Pancreas (tissue), 10 donors: Measurements from ENCODE around the gene HOXA6. TPM values are rescaled to one million over a fixed set of nuclear protein-coding genes. Genes with fewer than 3 reads are reported as not detected.

Experiments used
- ATAC-seq, 4 donors: fragments of 200-7000 bp; cut with Tn5 transposase; one replicate each; pipeline versions ENCODE4 v1.8.0 to v1.9.1; 2020; ENCODE audit warnings: mild to moderate bottlenecking in 4 of 4, moderate library complexity in 4 of 4
- DNase-seq, 6 donors: peaks; one replicate each; pipeline ENCODE4 v3.0.0-alpha.2; 2020
- FAIRE-seq: peaks from 2 replicates; lab custom pipeline; 2012; peaks lifted over from hg19 to GRCh38; lab: Jason Lieb, UNC
- H3K27ac ChIP-seq, 4 donors: fragments of 200-600 bp; sonication (generic); 1 replicate in 3 of 4; 2 replicates in 1 of 4; pipeline versions ENCODE4 v1.5.0 to v1.8.0; 2020
- H3K27me3 ChIP-seq, 4 donors: fragments of 200-600 bp; one replicate each; pipeline ENCODE4 v1.8.0; 2021
- H3K36me3 ChIP-seq, 3 donors: fragments of 200-600 bp; sonication (generic) in 1 of 3; one replicate each; pipeline versions ENCODE4 v1.5.0 to v1.8.0; 2020 to 2021
- H3K4me1 ChIP-seq, 3 donors: fragments of 200-600 bp; one replicate each; pipeline ENCODE4 v1.8.0; 2021
- H3K4me3 ChIP-seq, 4 donors: fragments of 200-600 bp; sonication (generic) in 2 of 4; one replicate each; pipeline versions ENCODE4 v1.5.0 to v1.8.0; 2020 to 2021
- H3K9me3 ChIP-seq, 4 donors: fragments of 200-600 bp; one replicate each; pipeline ENCODE4 v1.8.0; 2021
- WGBS, 2 donors: extraction: QIAGEN DNeasy Blood & Tissue Kit; methylation state at CpG; one replicate each; pipeline ENCODE4 v1.1.7; 2013; 5-methylcytosine and 5-hydroxymethylcytosine counted together
- intact Hi-C, 3 donors: fragments of 100-400 bp; cut with DNase I; formaldehyde crosslinking; loops; one replicate each; pipeline versions ENCODE4 v1.11.1 to v1.14.2; 2022
- polyA plus RNA-seq, 2 donors: library from polyadenylated mRNA; stranded (reverse); fragments of 200-250 nt; gene quantifications; one replicate each; pipeline ENCODE4 v1.2.3, GENCODE V29; 2013
- total RNA-seq, 6 donors: library from RNA; stranded (reverse); fragmentation: NEBNext Ultra II Directional in 4 of 6; extraction: Animal tissue kit (Norgen Biotek cat#: 25700) in 4 of 6; gene quantifications; one replicate each; pipeline versions ENCODE4 v1.2.1 to v1.2.4, GENCODE V29; 2021 to 2023
- TF ChIP-seq, protein P1 (sequence below), 4 donors: fragments of 200-600 bp; sonication (generic) in 3 of 4; IDR thresholded peaks; one replicate each; pipeline versions ENCODE4 v1.5.0 to v1.8.0; 2021; ENCODE audit warnings: antibody characterized with exemption in 4 of 4
- donor health status: healthy with polysubstance abuse.
- donor health status: DM: no; HTN: no; CAD: no; lungs with moderate emphysema.
- donor health status: DM: no; HTN: no; CAD: no.
- donor health status: control.
- donor health status: control.
- donor health status: Bipolar disorder and iron deficiency.
- donor health status: DM: yes; HTN: yes; CAD: no.
- donor health status: DM: no; HTN: no; CAD: no.
- donor health status: DM: no; HTN: no; CAD: no.
- donor health status: DM: yes; HTN: yes; CAD: no.

Gene HOXA6
- total and polyA plus RNA-seq, 8 donors: 0.12 to 0.34 TPM; not detected in 6

DNA sequence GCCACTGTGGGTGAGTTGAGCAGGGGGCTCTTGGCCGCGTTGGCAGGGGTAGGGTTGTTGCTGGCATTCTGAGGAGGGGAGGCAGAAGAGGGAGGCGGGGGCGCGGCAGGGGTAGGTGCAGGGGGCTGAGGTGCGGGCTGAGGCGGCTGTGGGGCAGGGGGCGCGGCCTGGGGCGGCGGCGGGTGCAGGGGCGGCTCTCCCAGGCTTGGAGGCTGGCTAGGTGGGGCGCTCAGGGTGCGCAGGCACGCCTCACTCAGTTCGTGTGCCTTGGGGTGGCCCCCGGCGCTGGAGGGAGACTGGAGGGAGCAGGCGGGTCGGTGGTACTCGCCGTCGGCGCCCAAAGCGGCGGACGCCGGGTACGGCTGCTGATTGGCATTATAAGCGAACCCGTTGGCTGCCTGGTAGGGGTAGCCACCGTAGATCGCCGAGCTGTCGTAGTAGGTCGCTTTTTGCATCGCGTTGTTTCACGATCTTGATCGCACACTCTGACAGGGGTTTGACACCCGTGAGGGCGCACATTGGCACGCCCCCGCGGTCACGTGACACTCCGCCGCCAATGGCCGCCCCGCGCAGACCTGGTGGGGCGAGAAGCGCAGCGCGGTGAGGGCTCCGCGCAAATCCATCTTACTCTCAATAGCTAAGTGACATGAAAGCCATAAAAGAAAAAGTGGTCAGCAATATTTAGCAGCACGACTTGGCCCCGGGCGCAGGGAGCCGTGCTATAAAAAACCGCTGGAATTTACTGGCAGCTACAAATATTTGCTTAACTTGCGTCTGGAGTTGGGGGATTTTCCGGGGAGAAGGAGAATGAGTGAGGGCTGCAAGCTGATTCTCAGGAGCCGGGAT, 37.2 kb downstream of the HOXA6 start:
- WGBS, 2 donors: 15 to 25% methylated on average over 61 to 66 of the region's 66 CpGs
- no peaks in the 10 kb centered on the region for H3K36me3 ChIP-seq
- no peak overlapping the region for H3K4me3 ChIP-seq
- DNase-seq (peak in 1 of 6 donors; percentile 60), FAIRE-seq (no peak), ATAC-seq (peak in 3 of 4 donors; percentile 10 to 34 (median 17))
- H3K27ac ChIP-seq: peak overlapping the region in 1 of 4 donors; percentile 18
- TF ChIP-seq, protein P1, sequence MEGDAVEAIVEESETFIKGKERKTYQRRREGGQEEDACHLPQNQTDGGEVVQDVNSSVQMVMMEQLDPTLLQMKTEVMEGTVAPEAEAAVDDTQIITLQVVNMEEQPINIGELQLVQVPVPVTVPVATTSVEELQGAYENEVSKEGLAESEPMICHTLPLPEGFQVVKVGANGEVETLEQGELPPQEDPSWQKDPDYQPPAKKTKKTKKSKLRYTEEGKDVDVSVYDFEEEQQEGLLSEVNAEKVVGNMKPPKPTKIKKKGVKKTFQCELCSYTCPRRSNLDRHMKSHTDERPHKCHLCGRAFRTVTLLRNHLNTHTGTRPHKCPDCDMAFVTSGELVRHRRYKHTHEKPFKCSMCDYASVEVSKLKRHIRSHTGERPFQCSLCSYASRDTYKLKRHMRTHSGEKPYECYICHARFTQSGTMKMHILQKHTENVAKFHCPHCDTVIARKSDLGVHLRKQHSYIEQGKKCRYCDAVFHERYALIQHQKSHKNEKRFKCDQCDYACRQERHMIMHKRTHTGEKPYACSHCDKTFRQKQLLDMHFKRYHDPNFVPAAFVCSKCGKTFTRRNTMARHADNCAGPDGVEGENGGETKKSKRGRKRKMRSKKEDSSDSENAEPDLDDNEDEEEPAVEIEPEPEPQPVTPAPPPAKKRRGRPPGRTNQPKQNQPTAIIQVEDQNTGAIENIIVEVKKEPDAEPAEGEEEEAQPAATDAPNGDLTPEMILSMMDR (IDR thresholded peaks at IDR 0.05): no peak
- H3K9me3 ChIP-seq: no peaks in the 10 kb centered on the region
- no peaks in the 10 kb centered on the region for H3K4me1 ChIP-seq
- peaks cover 0 to 62% (median 4%) of the 10 kb centered on the region in 4 donors for H3K27me3 ChIP-seq
- intact Hi-C loops: no loop called here

DNA sequence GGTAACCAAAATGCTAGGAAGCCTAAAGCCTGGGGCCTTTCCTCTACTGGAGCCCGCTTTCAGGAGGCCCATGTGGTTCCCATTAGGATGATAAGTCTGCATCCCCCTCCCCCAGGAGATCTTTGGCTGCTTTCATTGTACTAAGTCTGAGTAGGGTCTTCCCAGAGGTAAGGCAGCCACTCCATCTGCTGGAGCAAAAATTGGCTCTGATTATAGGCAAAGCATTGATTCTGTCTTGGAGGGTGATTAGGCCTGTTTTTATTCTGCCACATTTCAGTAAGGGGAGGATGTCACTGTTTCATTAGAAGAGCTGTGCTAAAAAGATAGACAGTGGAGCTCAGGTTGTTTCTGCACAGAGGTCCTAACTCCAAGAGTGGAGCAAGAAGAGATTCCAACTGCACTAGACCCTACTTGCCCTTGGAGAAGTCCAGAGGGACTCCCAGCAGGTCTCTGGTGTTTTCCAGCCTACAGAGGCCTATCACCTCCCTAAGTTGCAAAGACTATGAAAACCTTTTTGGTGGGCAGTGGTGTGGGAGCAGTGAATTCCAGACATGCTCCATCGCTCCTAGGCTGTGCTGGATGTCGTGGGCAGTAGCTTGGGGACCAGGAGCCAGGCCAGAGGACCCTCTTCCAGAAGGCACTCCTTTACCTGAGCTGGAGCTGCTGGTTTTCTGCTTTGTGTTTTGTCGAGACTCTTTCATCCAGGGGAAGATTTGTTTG, 37.9 kb downstream of the HOXA6 start:
- Histone ChIP-seq H3K36me3 (no peaks in the 10 kb centered on the region), H3K4me3 (no peak overlapping the region), H3K4me1 (no peaks in the 10 kb centered on the region), H3K27me3 (peaks cover 0 to 61% (median 4%) of the 10 kb centered on the region in 4 donors), H3K9me3 (no peaks in the 10 kb centered on the region), H3K27ac (no peak overlapping the region)
- TF ChIP-seq, protein P1 (IDR thresholded peaks at IDR 0.05): no peak
- FAIRE-seq (no peak), DNase-seq (no peak), ATAC-seq (no peak)
- intact Hi-C loops: no loop called here
- 70 to 78% methylated on average over 4 of the region's 4 CpGs for WGBS, 2 donors

- H3K27ac ChIP-seq: peak overlapping the region in 3 of 4 donors; percentile 10 to 62 (median 40)
- H3K27me3 ChIP-seq: peaks cover 0 to 66% (median 4%) of the 10 kb centered on the region in 4 donors
- intact Hi-C loops: no loop called here
- no peak for FAIRE-seq
- H3K4me1 ChIP-seq: no peaks in the 10 kb centered on the region
- WGBS, 2 donors: 22 to 24% methylated on average over 41 of the region's 41 CpGs
- ATAC-seq: peak in 3 of 4 donors; percentile 18 to 48 (median 36)
- no peak overlapping the region for H3K4me3 ChIP-seq
- TF ChIP-seq, protein P1 (IDR thresholded peaks at IDR 0.05): no peak
- peak in 1 of 6 donors; percentile 44 for DNase-seq
- H3K36me3 ChIP-seq: no peaks in the 10 kb centered on the region
- no peaks in the 10 kb centered on the region for H3K9me3 ChIP-seq
These were observed 39.0 kb downstream of the HOXA6 start for GRCh38 chr7:27108390-27109127.

DNA sequence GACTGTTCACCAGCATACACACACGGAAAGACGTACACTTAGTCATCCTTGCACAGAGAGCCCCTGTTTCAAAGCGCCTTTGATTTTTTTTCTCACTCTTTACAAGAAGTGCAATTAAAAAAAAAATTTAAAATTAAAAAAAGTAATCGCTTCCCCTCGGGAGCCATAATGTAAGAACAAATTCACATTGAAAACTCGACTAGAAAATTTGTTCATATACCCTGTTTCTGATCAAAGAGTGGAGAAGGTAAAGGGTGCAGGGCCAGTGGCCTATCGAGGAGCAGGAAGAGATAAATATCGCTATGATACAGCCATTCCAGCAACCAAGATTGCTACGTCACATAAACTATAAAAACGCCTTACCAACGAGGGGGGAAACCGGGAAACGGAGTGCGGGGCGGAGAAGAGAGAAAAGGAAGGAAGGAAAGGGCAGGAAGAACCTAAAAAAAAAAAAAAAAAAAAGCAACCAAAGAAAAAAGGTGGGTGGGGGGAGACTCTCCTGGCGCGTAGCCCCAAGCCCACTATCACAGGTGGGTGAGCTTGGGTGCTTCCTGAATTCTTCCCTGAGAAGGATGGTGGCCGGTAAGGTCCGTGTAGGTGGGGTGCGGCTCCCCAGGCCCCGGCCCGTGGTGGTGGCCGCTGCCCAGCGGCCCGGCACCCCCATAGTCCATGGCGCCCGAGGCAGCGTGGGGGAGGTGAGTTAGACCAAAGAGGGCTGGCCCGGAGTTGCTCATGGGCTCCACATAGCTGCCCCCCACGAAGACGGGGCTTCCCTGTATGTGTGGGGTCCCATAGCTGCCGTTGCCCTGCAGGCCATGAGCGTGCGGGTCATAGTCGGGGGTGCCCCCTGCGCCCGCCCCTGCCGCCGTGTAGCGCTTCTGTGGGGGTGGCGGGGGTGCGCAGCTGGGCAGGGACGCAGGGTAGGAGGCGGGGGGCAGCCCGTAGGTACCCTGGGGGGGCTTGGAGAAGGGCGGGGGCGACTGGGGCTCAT, 39.9 kb downstream of the HOXA6 start:
- no peak for ATAC-seq
- TF ChIP-seq, protein P1 (IDR thresholded peaks at IDR 0.05): no peak
- Histone ChIP-seq H3K4me1 (no peaks in the 10 kb centered on the region), H3K9me3 (no peaks in the 10 kb centered on the region), H3K27ac (peak overlapping the region in 3 of 4 donors; percentile 10 to 62 (median 40)), H3K36me3 (no peaks in the 10 kb centered on the region), H3K4me3 (no peak overlapping the region), H3K27me3 (peaks cover 0 to 61% (median 4%) of the 10 kb centered on the region in 4 donors)
- peak in 1 of 6 donors; percentile 47 for DNase-seq
- FAIRE-seq: no peak
- 20 to 32% methylated on average over 40 to 47 of the region's 47 CpGs for WGBS, 2 donors
- intact Hi-C loops: no loop called here
